Upper lobe of right lung (tissue), 1 donor: ENCODE measurements around the gene CTRB1. TPM values are rescaled to one million over a fixed set of nuclear protein-coding genes. Genes with fewer than 3 reads are reported as not detected.
A peak's percentile ranks its signal among the peaks of the same experiment; 100 is the strongest.
"Not testable (repeated sequence)": the region's sequence is repeated elsewhere in the genome, so short reads cannot be mapped to it uniquely, and the experiment has no call there.

Experiments used
- ATAC-seq: fragments of 200-7000 bp; cut with Tn5 transposase; one replicate; pipeline ENCODE4 v1.9.1; 2020; ENCODE audit warnings: mild to moderate bottlenecking, moderate library complexity
- DNase-seq: peaks from one replicate; pipeline ENCODE4 v3.0.0-alpha.2; 2020
- H3K27ac ChIP-seq: fragments of 200-600 bp; one replicate; pipeline ENCODE4 v1.8.0; 2022
- H3K27me3 ChIP-seq: fragments of 200-600 bp; one replicate; pipeline ENCODE4 v1.8.0; 2022; ENCODE audit warnings: mild to moderate bottlenecking
- H3K36me3 ChIP-seq: fragments of 200-600 bp; one replicate; pipeline ENCODE4 v1.8.0; 2022
- H3K4me1 ChIP-seq: fragments of 200-600 bp; one replicate; pipeline ENCODE4 v1.8.0; 2022
- H3K4me3 ChIP-seq: fragments of 200-600 bp; one replicate; pipeline ENCODE4 v1.8.0; 2022; ENCODE audit warnings: mild to moderate bottlenecking
- H3K9me3 ChIP-seq: fragments of 200-600 bp; one replicate; pipeline ENCODE4 v1.8.0; 2022
- CTCF ChIP-seq: fragments of 200-600 bp; IDR thresholded peaks from one replicate; pipeline ENCODE4 v1.8.0; 2022; ENCODE audit warnings: antibody characterized with exemption
- intact Hi-C: fragments of 100-400 bp; cut with DNase I; formaldehyde crosslinking; loops from one replicate; pipeline ENCODE4 v1.11.0; 2022
- total RNA-seq: library from RNA; stranded (reverse); fragmentation: NEBNext Ultra II Directional; extraction: Animal tissue kit (Norgen Biotek cat#: 25700); gene quantifications from one replicate; pipeline ENCODE4 v1.2.1, GENCODE V29; 2021
- donor health status: DM: no; HTN: yes; CAD: no; lungs with severe emphysema.

CTRB1 gene
- total RNA-seq, 1 donor from 2014 or later: not detected

- no peak for TF ChIP-seq CTCF
- intact Hi-C loops: no loop called here
Measured at GRCh38 chr16:75198135-75198600, 20.6 kb upstream of the CTRB1 start.

GRCh38 chr16:75202069-75202590, 16.7 kb upstream of the CTRB1 start:
- H3K4me1 ChIP-seq: no peaks in the 10 kb centered on the region
- H3K27me3 ChIP-seq: no peaks in the 10 kb centered on the region
- H3K36me3 ChIP-seq: no peaks in the 10 kb centered on the region
- DNase-seq (peak; percentile 32), ATAC-seq (no peak)
- intact Hi-C loops: no loop called here
- TF ChIP-seq CTCF: no peak
- H3K4me3 ChIP-seq: no peak overlapping the region
- H3K9me3 ChIP-seq: no peaks in the 10 kb centered on the region
- H3K27ac ChIP-seq: no peak overlapping the region

More at GRCh38 chr16:75198135-75198600, 20.6 kb upstream of the CTRB1 start:
- DNase-seq (peak; percentile 58), ATAC-seq (no peak)
- Histone ChIP-seq H3K27ac (no peak overlapping the region), H3K4me3 (no peak overlapping the region), H3K9me3 (no peaks in the 10 kb centered on the region), H3K36me3 (no peaks in the 10 kb centered on the region), H3K4me1 (no peaks in the 10 kb centered on the region), H3K27me3 (no peaks in the 10 kb centered on the region)

- H3K4me3 ChIP-seq: no peak overlapping the region
- TF ChIP-seq CTCF: no peak
- H3K27ac ChIP-seq: no peak overlapping the region
- no peaks in the 10 kb centered on the region for H3K36me3 ChIP-seq
- H3K9me3 ChIP-seq: no peaks in the 10 kb centered on the region
- intact Hi-C loops: no loop called here
- DNase-seq (peak; percentile 44), ATAC-seq (no peak)
- no peaks in the 10 kb centered on the region for H3K27me3 ChIP-seq
- no peaks in the 10 kb centered on the region for H3K4me1 ChIP-seq
Measured at GRCh38 chr16:75203096-75203495, 15.7 kb upstream of the CTRB1 start.

- H3K27me3 ChIP-seq: no peaks in the 10 kb centered on the region
- no peaks in the 10 kb centered on the region for H3K36me3 ChIP-seq
- H3K9me3 ChIP-seq: no peaks in the 10 kb centered on the region
- no peak overlapping the region for H3K4me3 ChIP-seq
- intact Hi-C loops: no loop called here
- ATAC-seq (no peak), DNase-seq (peak; percentile 61)
- TF ChIP-seq CTCF: no peak
- H3K27ac ChIP-seq: no peak overlapping the region
- no peaks in the 10 kb centered on the region for H3K4me1 ChIP-seq
Measured at GRCh38 chr16:75203667-75204409, 14.9 kb upstream of the CTRB1 start.

GRCh38 chr16:75204410-75204758, 14.4 kb upstream of the CTRB1 start:
- Histone ChIP-seq H3K27ac (no peak overlapping the region), H3K9me3 (no peaks in the 10 kb centered on the region), H3K4me1 (no peaks in the 10 kb centered on the region), H3K36me3 (no peaks in the 10 kb centered on the region), H3K27me3 (no peaks in the 10 kb centered on the region), H3K4me3 (no peak overlapping the region)
- DNase-seq (no peak), ATAC-seq (no peak)
- TF ChIP-seq CTCF: no peak
- intact Hi-C loops: no loop called here

- H3K36me3 ChIP-seq, H3K27ac ChIP-seq, H3K4me1 ChIP-seq, H3K27me3 ChIP-seq, H3K9me3 ChIP-seq, intact Hi-C loops, DNase-seq, H3K4me3 ChIP-seq, ATAC-seq: not testable (repeated sequence)
Measured at GRCh38 chr16:75204905-75205304, 13.9 kb upstream of the CTRB1 start.

- H3K27ac ChIP-seq, H3K27me3 ChIP-seq, ATAC-seq, H3K4me1 ChIP-seq, H3K36me3 ChIP-seq, H3K9me3 ChIP-seq, DNase-seq, intact Hi-C loops, H3K4me3 ChIP-seq: not testable (repeated sequence)
Measured at GRCh38 chr16:75205438-75205837, 13.3 kb upstream of the CTRB1 start.

- intact Hi-C loops: loop anchor here (2.0 kb wide), 1 partner anchor 19 kb away; no protein-coding TSS in a partner anchor
- not testable (repeated sequence) for H3K4me3 ChIP-seq, H3K27me3 ChIP-seq, H3K27ac ChIP-seq, DNase-seq, H3K36me3 ChIP-seq, H3K4me1 ChIP-seq, H3K9me3 ChIP-seq
- peak; percentile 2 for ATAC-seq
Measured at GRCh38 chr16:75205961-75206748, 12.6 kb upstream of the CTRB1 start.
